NCI-H1436 treated with DMSO at 0.1 percent for 48 hours (cell line): Measurements from ENCODE around the gene TAT.
"Not testable (repeated sequence)": the region's sequence is repeated elsewhere in the genome, so short reads cannot be mapped to it uniquely, and the experiment has no call there.

Source experiments
- DNase-seq: peaks from one replicate; lab custom pipeline; 2025; lab: John Stamatoyannopoulos, UW

The TAT gene

DNA sequence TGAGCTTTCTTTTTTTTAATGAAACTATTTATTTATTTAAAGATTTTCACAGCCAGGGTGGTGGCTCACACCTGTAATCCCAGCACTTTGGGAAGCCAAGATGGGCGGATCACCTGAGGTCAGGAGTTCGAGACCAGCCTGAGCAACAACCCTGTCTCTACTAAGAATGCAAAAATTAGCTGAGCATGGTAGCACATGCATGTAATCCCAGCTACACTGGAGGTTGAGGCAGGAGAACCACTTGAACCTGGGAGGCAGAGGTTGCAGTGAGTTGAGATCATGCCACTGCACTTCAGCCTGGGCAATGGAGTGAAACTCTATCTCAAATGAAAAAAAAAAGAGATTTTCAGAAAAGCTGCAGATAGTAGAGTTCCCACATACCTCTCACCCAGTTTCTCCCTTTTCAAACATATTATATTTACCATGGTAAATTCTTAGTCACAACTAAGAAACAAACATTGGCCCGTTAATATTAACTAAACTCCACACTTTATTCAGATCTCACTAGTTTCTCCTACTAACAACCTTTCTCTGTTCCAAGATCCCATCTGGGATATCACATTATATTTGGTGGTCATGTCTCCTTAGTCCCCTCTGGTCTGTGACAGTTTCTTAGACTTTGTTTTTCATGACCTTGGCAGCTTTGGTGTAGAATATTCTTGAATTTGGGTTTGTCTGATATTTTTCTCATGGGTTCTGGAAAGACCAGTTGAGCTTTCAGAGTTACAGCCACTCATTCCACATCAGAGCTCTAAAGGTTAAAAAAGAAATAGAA is 7.8 kb upstream of the TAT start:
- DNase-seq = no peak

- not testable (repeated sequence) for DNase-seq
Measured at GRCh38 chr16:71582553-71582848, 5.6 kb upstream of the TAT start.

GRCh38 chr16:71574702-71575101 is 2.2 kb downstream of the TAT start:
- DNase-seq = no peak

- DNase-seq = no peak
Measured at GRCh38 chr16:71573387-71574094, 3.4 kb downstream of the TAT start.

DNA sequence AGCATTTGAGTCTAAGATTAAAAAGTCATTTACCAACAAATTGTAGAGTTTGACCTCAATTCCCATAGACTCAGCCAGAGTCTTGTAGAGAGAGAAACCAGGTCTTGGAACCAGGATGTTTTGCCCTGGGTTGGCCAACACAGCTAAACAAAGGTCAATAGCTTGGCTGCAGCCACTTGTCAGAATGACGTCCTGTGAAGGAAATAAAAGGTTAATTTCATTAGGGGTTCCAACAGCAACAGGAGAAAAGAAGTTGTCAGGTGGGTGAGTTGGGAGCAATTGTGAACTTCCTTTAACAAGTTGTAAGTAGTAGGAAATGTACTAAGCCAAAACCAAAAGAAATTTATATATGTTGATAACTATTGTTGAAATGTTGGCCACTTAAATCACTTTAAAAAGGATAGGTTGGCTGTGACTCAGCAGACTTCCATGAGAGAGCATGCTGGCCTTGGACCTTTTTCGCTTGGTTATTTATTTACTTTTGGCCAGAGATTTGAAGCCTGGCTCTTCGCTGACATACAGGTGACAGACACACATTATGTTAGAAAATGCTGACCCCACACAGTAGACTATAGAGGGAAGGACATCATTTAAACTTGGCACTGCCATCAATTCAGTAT is 4.3 kb downstream of the TAT start:
- DNase-seq = no peak

- DNase-seq = no peak
Measured at GRCh38 chr16:71570144-71570543, 6.7 kb downstream of the TAT start.

GRCh38 chr16:71569621-71570020 is 7.3 kb downstream of the TAT start:
- DNase-seq = no peak

GRCh38 chr16:71568551-71568950 is 8.3 kb downstream of the TAT start:
- no peak for DNase-seq

DNA sequence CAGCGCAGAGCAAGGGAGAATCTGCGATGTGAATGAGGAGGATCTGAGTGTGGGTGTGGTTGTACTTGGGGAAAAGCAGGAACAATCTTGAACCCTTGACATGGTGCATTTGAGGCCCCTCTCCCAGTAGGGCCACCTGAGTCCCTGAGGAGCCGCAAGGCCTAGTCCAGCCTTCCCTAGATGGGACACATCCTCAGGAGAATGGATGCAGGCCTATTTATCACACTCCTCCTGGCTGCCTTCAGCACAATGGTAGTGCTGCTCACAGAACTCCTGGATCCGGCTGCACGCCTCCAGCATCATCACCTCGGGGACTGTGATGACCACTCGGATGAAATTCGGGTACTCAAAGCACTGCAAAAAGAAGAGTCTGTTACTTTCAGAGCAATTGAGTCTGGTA is 9.0 kb downstream of the TAT start:
- DNase-seq = no peak

DNA sequence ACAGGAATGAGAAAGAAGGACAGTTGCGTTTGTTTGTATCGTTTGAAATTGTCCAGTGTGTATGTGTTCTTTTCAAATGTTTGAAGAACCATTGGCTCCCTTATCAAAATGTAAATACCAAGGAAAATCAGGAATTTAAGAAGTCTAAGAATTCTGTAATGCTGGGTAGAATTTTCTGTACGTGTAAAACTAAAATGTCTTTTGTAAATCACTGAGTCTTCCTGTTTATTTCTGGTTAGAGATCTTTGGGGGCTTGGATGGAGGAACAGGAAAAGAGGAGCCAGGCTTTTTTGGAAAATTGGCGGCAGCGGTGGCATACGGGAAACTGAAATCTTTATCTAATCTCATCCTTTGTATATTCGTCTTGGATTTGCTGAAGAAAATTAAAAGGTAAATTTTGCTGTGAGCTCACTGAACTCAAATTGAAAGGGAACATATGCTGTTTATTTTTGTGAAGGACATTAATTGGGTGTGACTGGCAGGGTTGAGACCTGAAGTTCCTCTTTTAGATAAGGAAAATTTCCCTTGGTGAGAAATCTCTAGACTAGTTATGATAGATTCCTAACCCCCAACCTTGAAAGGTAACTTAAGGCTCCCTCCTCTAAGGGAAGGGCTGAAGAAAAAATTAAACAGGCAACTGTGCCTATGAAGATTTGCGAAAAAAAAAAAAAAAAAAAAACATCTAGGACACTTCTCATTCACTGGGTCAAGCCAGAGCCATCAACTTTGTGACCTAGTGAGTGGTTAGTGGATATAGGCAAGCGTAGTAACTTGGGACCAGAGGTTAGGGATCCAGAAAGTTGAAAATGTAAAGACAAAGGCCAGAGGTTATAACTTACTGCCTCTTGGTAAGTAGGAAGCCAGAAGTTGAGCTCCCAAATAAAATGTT is 10.8 kb downstream of the TAT start:
- DNase-seq = no peak

DNA sequence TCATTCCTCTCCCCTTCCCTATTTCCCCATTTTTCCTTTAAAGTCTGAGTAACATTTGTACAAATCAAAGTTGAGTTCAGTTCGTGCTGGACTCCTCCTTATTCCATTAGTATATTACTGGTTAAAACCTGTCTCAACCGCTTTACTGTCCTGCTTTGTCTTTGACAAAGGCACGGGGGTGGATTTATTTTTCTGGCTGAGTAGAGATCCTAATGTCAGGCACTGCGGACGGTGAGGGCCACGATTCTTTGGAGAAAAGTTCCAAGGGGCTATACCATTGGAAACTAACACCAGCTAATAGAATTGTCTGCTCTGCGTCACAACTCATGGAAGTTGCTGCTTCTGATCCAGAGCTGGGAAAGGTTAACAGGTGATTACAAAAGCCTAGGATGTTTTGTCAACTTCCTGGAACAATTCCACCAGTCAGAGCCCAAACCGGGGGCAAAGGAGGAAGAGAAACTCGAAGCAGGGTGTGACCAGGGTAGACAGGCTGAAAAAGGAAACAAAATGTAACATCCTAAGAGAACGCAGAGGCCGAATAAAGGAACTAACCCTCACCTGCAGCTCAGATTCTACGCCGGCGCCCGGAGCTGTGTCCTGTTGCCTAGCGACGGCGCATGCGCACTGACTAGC is 12.4 kb downstream of the TAT start:
- DNase-seq = no peak

DNA sequence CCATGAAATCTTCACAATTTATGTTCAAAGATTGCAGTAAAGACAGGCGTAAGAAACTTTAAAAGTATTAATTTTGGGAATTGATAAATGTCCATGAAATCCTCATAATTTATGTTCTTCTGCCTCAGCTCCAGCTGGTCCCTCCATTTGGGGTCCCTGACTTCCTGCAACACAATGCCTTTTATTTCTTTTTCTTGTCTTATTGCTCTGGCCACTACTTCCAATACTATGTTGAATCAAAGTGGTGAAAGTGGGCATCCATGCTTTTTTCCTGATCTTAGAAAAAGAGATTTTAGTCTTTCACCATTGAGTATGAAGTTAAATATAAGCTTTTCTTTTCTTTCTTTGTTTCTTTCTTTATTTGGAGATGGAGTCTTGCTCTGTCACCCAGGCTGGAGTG is 14.3 kb downstream of the TAT start:
- DNase-seq = no peak

DNA sequence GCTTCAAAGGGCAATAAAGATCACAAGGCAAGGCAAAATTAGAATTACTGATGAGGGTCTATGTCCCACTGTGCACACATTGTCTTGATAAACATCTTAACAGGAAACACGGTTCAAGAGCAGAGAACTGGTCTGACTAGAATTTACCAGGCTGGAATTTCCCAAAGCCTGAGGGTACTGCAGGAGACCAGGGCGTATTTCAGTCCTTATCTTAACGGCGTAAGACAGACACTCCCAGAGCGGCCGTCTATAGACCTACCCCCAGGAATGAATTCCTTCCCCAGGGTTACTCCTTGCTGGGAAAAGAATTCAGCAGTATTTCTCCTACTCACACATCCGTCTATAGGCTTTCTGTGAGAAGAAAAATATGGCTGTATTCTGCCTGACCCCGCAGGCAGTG is 15.0 kb downstream of the TAT start:
- DNase-seq = not testable (repeated sequence)

DNA sequence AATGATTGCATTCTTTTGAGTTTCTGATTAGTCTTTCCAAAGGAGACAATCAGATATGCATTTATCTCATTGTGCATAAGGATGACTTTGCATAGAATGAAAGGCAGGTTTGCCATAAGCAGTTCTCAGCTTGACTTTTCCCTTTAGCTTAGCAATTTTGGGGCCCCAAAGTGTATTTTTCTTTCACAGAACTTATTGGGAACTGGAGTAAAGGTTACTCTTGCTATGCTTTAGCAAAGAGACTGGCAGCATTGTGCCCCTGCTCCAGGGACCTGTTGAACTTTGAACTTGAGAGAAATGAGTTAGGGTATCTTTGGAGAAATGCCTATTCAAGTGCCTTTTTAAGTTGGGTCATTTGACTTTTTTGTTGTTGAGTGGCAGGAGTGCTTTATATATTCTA is 17.0 kb downstream of the TAT start:
- no peak for DNase-seq

- no peak for DNase-seq
Measured at GRCh38 chr16:71557954-71558582, 18.8 kb downstream of the TAT start.

DNA sequence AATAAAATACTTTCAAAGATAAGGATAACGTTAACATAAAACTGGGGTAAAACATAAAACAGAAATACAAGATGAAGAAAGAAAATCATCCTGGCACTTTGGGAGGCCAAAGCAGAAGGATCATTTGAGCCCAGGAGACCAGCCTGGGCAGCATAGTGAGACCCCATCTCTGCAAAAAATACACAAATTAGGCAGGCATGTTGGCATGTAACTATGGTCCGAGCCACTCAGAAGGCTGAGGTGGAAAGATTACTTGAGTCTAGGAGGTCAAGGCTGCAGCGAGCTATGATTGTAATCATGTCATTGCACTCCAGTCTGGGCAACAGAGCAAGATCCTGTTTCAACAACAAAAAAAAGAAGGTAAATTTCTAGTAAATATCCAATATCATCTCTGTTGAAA is 19.6 kb downstream of the TAT start:
- DNase-seq = no peak

DNA sequence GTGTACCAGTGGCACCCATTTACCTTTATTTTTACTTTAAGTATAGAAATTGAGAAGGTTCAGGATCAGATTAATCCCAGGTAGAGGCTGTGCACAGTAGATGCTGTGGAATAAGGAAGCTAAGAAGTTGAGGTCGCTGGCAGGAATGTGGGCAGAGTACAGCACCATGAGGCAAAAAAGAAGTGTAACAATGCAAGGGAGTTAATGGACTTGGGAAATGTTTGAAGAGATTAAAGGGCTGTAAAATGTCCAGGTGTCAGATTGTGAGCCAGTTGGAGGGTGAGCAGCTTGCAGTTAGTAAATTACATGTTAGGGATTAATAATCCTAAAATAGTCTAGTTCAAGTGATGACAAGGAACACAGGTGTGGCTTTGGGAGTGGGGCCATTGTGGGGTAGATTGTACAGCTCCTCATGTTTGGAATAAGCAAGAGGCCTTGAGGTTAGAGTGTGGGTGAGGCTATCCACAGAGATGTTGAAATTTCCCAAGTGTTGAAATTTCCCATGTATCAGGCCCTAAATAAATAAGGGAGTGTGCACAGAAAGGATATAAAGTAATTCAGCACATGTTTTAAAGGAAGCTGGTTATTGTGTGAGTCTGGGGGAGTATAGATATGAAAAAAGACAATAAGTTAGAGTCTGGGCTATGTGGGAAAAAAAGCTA is 21.5 kb downstream of the TAT start:
- DNase-seq = no peak

DNA sequence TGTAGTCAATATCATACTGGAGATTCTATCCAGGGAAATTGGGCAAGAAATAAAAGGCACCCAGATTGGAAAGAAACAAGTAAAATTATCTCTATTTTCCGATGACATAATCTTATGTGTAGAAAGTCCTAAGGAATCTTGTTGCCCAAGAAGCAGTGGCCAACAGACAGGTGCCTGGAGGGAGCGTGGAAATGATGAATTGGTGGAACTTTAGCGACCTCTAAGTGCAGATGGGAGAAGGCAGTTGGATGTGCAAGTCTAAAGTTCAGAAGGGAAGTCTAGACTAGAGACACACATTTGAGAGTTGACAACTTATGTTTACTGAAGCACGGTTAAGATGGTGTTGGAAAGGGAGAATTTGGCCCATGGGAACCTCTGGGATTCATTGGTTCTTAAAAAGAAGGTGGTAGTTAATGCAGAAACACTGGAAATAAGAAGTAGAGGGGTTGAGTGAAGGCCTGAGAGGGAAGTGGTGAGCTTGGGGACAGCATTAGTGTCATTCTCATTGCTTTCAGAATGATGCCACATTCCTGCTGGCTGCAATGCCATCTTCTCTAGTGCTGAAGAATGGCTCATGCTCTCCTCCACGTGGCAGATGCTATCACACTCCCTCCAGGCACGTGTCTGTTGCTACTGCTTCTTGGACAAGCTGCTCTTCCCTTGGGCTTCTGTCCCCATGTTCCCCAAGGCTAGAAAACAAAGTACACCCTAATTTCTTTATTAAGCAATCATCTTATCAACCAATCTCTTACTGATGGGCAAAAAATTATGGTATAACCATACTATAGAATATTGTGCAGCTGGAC is 24.0 kb downstream of the TAT start:
- DNase-seq = no peak

DNA sequence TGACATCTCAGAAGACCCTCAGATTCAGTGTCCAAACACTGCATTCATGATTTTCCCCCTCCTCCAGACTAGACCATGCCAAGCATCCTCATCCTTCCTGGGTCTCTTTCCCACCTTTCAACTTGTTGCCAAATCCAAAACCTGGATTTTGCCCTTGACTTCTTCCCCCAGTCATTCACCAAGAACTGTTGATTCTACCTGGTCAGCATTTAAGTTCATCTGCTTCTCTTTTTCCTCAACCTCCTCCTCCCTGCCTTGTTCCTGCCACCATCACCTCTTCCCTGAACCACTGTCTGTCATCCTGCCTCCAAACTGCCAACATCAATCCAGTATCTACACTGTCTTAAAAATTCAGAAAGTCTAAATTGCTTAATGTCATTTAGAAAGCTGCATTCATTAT is 29.7 kb downstream of the TAT start:
- DNase-seq = no peak

DNA sequence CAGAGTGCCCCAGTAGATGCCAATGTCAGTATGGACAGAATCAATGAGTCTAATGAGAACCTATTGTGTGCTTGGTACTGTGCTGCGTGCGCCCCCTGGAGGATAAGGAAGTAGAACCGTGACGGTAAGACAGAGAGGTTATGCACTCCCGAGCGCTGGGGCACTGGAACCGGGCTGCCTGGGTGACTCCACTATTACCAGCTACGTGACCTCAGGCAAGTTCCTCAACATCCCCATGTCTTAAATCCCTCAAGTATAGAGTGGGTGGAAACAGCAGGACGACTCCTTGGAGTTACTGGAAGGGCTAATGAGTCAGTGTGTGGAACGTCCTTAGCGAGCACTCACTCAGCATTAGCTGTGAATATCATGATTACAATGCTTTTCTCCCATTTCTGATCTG is 34.5 kb downstream of the TAT start:
- no peak for DNase-seq
